Renal pelvis (tissue), 4 donors: ENCODE data around the gene REV3L. TPM values are rescaled to one million over a fixed set of nuclear protein-coding genes. Genes with fewer than 3 reads are reported as not detected.
"Not testable (repeated sequence)": the region's sequence is repeated elsewhere in the genome, so short reads cannot be mapped to it uniquely, and the experiment has no call there.

Source experiments
- DNase-seq: peaks from one replicate; pipeline ENCODE4 v3.0.0-alpha.2; 2013
- polyA plus RNA-seq, 3 donors: library from polyadenylated mRNA; unstranded; fragments of 120-200 nt; gene quantifications; one replicate each; pipeline ENCODE4 v1.2.1, GENCODE V29; 2013; ENCODE audit not compliant: insufficient read length in 3 of 3

The REV3L gene
- polyA plus RNA-seq, 3 donors, result 36.9 to 42.7 (median 39.8) TPM

- no peak for DNase-seq
Observed at GRCh38 chr6:111260570-111261298, 222.3 kb downstream of the REV3L start.

DNA sequence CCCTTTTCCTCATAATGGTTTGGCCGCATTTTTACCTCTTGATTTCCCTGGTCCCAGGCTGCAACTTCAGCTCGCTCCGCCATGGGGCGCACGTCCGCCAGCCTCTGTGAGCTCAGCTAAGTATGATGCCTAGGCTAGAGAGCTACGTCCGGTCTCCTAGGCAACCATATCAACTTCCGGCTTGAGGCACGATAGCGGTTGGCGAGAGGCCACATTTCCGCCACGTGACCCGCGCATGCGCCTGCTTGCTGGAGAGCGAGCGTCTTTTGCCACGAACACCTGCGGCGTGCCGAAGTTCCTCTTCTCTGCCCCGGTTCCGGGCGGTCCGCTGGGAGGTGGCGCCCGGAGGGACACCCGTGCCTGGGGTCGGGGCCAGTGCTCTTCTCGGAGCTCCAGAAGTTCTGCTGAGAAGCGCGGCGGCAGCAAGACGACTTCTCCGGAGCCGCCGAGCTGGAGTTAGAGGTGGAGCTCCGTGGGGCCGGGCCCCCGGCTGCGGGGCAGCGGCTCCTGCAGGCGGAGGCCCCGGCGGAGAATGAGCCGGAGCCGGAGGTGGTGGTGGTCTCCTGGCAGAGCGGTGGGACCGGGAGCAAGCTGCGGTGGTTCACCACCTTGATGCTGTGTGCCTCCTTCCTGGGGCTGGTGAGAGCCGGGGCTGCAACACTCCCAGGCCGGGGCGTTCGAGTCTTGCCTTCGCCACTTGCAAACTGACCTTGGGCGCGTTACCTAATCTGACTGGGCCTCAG lies 223.8 kb downstream of the REV3L start:
- peak; percentile 99 for DNase-seq

GRCh38 chr6:111258615-111259088 lies 224.4 kb downstream of the REV3L start:
- DNase-seq, result no peak

DNA sequence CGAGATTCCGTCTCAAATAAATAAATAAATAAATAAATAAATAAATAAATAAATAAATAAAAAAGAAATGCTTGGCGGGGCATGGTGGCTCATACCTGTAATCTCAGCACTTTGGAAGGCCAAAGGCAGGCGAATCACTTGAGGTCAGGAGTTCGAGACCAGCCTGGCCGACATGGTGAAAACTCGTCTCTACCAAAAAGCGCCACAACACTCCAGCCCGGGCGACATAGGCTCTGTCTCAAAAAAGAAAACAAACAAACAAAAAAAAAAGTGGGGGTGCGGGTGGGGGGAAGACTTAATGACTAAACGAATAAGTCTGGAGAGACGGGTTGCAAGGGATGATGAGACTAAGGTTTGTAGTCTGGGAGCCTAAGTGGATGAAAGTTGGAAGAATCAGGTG lies 225.0 kb downstream of the REV3L start:
- DNase-seq, result no peak

DNA sequence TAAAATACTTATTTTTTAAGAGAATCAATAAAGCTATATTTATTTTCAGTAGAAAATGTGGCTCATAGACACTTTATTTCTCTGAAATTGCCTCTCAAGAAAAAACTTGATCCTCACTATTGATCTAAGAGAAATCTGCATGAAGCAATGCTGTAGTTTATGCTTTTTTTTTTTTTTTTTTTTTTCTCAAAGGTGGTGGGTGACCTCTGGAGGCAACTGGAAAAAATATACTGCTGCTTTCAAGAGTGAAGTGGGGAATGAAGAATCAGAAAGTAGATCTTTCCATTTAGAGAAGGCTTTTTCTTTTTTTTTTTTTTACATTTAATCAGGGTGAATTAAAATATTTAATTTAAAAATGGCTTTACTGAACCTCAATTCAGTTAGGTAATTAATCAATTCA lies 226.4 kb downstream of the REV3L start:
- no peak for DNase-seq

- not testable (repeated sequence) for DNase-seq
Observed at GRCh38 chr6:111255838-111256237, 227.2 kb downstream of the REV3L start.

- DNase-seq, result no peak
Observed at GRCh38 chr6:111254779-111255166, 228.2 kb downstream of the REV3L start.

DNA sequence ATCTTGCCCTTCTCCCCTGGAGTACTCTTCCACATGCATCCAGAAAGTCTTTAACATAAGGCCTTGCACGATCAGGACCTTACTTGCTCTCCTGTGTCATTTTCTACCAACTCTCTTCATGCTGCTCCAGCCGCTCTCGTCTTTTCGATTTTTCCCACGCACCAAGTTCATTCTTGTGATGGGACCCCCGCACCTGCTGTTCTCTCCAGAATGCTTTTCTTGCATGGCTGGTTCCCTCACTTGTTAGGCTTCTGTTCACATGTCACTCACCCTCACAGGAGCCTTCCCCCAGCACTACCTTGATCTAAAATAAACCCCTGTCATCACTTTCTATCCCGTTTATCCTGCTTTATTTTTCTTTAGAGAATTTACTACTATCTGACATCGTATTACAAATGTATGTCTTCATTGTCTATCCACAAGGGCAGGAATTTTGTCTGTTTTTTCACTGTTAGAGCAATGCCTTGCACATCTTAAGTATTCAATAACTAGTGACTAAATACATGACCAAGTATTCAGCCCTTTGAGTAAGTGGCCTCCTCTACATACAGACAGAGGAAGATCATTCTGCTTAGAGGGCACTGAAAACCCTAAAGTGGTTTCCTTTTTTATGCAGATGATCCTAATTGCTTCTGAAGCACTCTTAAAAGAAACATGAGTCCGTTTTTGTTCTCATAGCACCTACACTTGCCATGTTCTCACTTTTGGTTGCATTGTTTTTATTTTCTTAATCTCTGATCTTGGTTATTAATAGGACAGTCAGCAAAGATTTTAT lies 228.8 kb downstream of the REV3L start:
- DNase-seq, result no peak

- no peak for DNase-seq
Observed at GRCh38 chr6:111252726-111253125, 230.3 kb downstream of the REV3L start.

- DNase-seq, result no peak
Observed at GRCh38 chr6:111250791-111251354, 232.1 kb downstream of the REV3L start.

Other genes with a start within 250 kb of the REV3L start
- 10 to 100 TPM; 28.6 to 40.0 (median 35.7) TPM for gene TRAF3IP2, start 122.7 kb upstream of the REV3L start, polyA plus RNA-seq